ENCODE measurements around the gene KDM2B. TPM values are rescaled to one million over a fixed set of nuclear protein-coding genes. Genes with fewer than 3 reads are reported as not detected.
"Not testable (repeated sequence)": the region's sequence is repeated elsewhere in the genome, so short reads cannot be mapped to it uniquely, and the experiment has no call there.

KDM2B gene
- total and polyA plus RNA-seq, 2 of the 8 experiments (the other 6 are each of a cell fraction or from before 2014, with no cell fraction given): 111 to 162 TPM

GRCh38 chr12:121583334-121583661 lies 2.5 kb upstream of the KDM2B start:
- TF ChIP-seq KDM1A (IDR thresholded peaks at IDR 0.05; ENCODE audit: borderline replicate concordance, low read length): peak; percentile 27; the same call in 1 of the 2 replicates

More at GRCh38 chr12:121583334-121583661, 2.5 kb upstream of the KDM2B start:
- Histone ChIP-seq H3K23me2 (ENCODE audit: low read depth, low read length) (peaks cover 14% of the 10 kb centered on the region), H3K79me2 (ENCODE audit: control insufficient read depth in 1 of 2, insufficient read depth in 2 of 2, low read length in 2 of 2) (peaks cover 0 to 57% of the 10 kb centered on the region in 2 experiments; a peak in 2 of 4 replicates), H2BK12ac (ENCODE audit: low read depth, low read length) (peak overlapping the region; percentile 91), H2BK15ac (ENCODE audit: low read length) (peak overlapping the region; percentile 34; the same call in 1 of the 2 replicates), H4K5ac (ENCODE audit: insufficient read length, low read depth, low read length) (peak overlapping the region; percentile 65), H2AK5ac (ENCODE audit: low read depth, low read length) (peak overlapping the region; percentile 78; the same call in 1 of the 2 replicates), H3K4me2 (ENCODE audit: insufficient read depth in 1 of 2, low read depth in 2 of 2, low read length in 2 of 2) (peak overlapping the region; percentile 93 to 100), H4K91ac (replicated peaks; ENCODE audit: insufficient read length, low read length) (peak overlapping the region; percentile 71), H3K9ac (replicated peaks in 1 of 4; ENCODE audit: extremely low read depth in 1 of 4, low read depth in 3 of 4, low read length in 3 of 4) (0 out of 7 replicates have a peak overlapping the region, but pooled peaks of 1 of the 4 experiments have one; percentile 5), H3K4me1 (replicated peaks in 1 of 4; ENCODE audit: control insufficient read depth in 3 of 4, insufficient read depth in 4 of 4, low read length in 3 of 4) (peaks cover 4 to 13% (median 8%) of the 10 kb centered on the region in 4 experiments; a peak in 5 of 7 replicates), H3K27ac (ENCODE audit: low read depth, low read length) (peak overlapping the region; percentile 72), H3K4me3 (ENCODE audit: extremely low read depth in 1 of 4, insufficient read depth in 2 of 4, low read depth in 3 of 4, low read length in 4 of 4) (peak overlapping the region; percentile 12 to 88 (median 81); a peak in 3 of 8 replicates), H3K18ac (ENCODE audit: extremely low read depth, low read length) (peak overlapping the region; percentile 93), H2BK5ac (ENCODE audit: low read depth, low read length) (peak overlapping the region; percentile 89), H2BK20ac (ENCODE audit: low read length) (peak overlapping the region; percentile 77; the same call in 1 of the 2 replicates)
- H2BK120ac ChIP-seq (replicated peaks; ENCODE audit: low read depth, low read length); FAIRE-seq; H3K27me3 ChIP-seq (replicated peaks in 1 of 4; ENCODE audit: control insufficient read depth in 3 of 4, extremely low read depth in 1 of 4, insufficient read depth in 3 of 4, low read length in 3 of 4); H3K56ac ChIP-seq (replicated peaks; ENCODE audit: insufficient read length, low read depth, low read length); H3K36me3 ChIP-seq (ENCODE audit: control insufficient read depth in 2 of 4, insufficient read depth in 4 of 4, low read length in 3 of 4); H3K9me3 ChIP-seq (ENCODE audit: insufficient read depth in 2 of 2, low read depth in 1 of 2, low read length in 1 of 2); H3K14ac ChIP-seq (ENCODE audit: insufficient read length); H4K8ac ChIP-seq (ENCODE audit: extremely low read depth, insufficient read depth, low read length); H2AFZ ChIP-seq (ENCODE audit: low read length); DNase-seq (ENCODE audit: low read depth in 1 of 2, low spot score in 2 of 2); H3K4ac ChIP-seq (replicated peaks; ENCODE audit: insufficient read length, low read depth, low read length); H3K79me1 ChIP-seq (ENCODE audit: low read depth, low read length); H4K20me1 ChIP-seq (replicated peaks in 1 of 2; ENCODE audit: control insufficient read depth in 1 of 2, insufficient read depth in 2 of 2, low read length in 2 of 2); H3K23ac ChIP-seq (ENCODE audit: insufficient read length): not testable (repeated sequence)
- ChIA-PET CTCF (ENCODE audit: partially characterized antibody) (interaction anchor here (0.6 to 2.9 kb wide), 12 partner anchors 8 to 210 kb away, joined by 3 to 17 read pairs (median 3); partner anchors contain the start of genes ORAI1 and RHOF), POLR2A (ENCODE audit: partially characterized antibody) (interaction anchor here (0.5 to 31.0 kb wide), 22 partner anchors 7 to 282 kb away, joined by 3 to 793 read pairs (median 5); partner anchors contain the start of genes MORN3 and ORAI1)
- WGBS, 2 experiments (ENCODE audit: extremely low coverage in 1 of 2, insufficient coverage in 1 of 2, insufficient read length in 1 of 2, insufficient replicate concordance in 2 of 2, low coverage in 1 of 2, low lambda C conversion rate in 2 of 2, missing lambda C conversion rate in 1 of 2): 76% methylated on average over 2 of the region's 2 CpGs; no CpG with 5 or more reads in 1 of the 2 experiments
